ENCODE results near the gene MPV17. TPM values are rescaled to one million over a fixed set of nuclear protein-coding genes. Genes with fewer than 3 reads are reported as not detected.

The MPV17 gene
- total RNA-seq, 4 donors from 2014 or later, result 51.8 to 87.5 (median 68.4) TPM

GRCh38 chr2:27363933-27364332 is 41.0 kb upstream of the MPV17 start:
- no peak for TF ChIP-seq CTCF (IDR thresholded peaks at IDR 0.05)
- TF ChIP-seq POLR2A (IDR thresholded peaks at IDR 0.05), result no peak
- TF ChIP-seq EP300 (IDR thresholded peaks at IDR 0.05), result no peak
- no peak for TF ChIP-seq POLR2AphosphoS5 (IDR thresholded peaks at IDR 0.05)
- Histone ChIP-seq H3K27ac (no peak overlapping the region), H3K4me1 (peaks cover 6% of the 10 kb centered on the region), H3K9me3 (no peaks in the 10 kb centered on the region), H3K27me3 (no peaks in the 10 kb centered on the region), H3K36me3 (peaks cover 57% of the 10 kb centered on the region), H3K4me3 (no peak overlapping the region)
- WGBS, result 75% methylated on average over 2 of the region's 2 CpGs
- no peak for DNase-seq (ENCODE audit: low spot score in 2 of 2)

- no peak overlapping the region for H3K4me3 ChIP-seq
- H3K36me3 ChIP-seq, result peaks cover 49% of the 10 kb centered on the region
- 86% methylated on average over 4 of the region's 4 CpGs for WGBS
Measured at GRCh38 chr2:27362678-27363420, 40.0 kb upstream of the MPV17 start.

GRCh38 chr2:27356382-27357181 is 33.7 kb upstream of the MPV17 start, which contains the start of gene GTF3C2:
GTF3C2 (minus strand) TSS chr2:27356764; CDS start chr2:27343554, 13,210 bp downstream.
- Histone ChIP-seq H3K4me3 (peak within 1 kb of the TSS; percentile 75), H3K9me3 (no peaks in the 10 kb centered on the region), H3K27me3 (no peaks in the 10 kb centered on the region), H3K36me3 (no peaks in the 10 kb centered on the region), H3K27ac (peak within 1 kb of the TSS; percentile 90), H3K4me1 (peaks cover 38% of the 10 kb centered on the region)
- 0% methylated on average over 35 of the region's 67 CpGs for WGBS
- DNase-seq (ENCODE audit: low spot score in 2 of 2), result peak; percentile 96
- TF ChIP-seq EP300 (IDR thresholded peaks at IDR 0.05) (no peak), POLR2A (IDR thresholded peaks at IDR 0.05) (peak in 1 of 2 donors; percentile 34), CTCF (IDR thresholded peaks at IDR 0.05) (no peak), POLR2AphosphoS5 (IDR thresholded peaks at IDR 0.05) (peak in 2 of 3 donors; percentile 53 to 68)

More at GRCh38 chr2:27362678-27363420, 40.0 kb upstream of the MPV17 start:
- Histone ChIP-seq H3K27me3 (no peaks in the 10 kb centered on the region), H3K9me3 (no peaks in the 10 kb centered on the region), H3K4me1 (peaks cover 6% of the 10 kb centered on the region), H3K27ac (no peak overlapping the region)
- TF ChIP-seq CTCF (IDR thresholded peaks at IDR 0.05) (no peak), POLR2A (IDR thresholded peaks at IDR 0.05) (no peak), POLR2AphosphoS5 (IDR thresholded peaks at IDR 0.05) (no peak), EP300 (IDR thresholded peaks at IDR 0.05) (no peak)
- no peak for DNase-seq (ENCODE audit: low spot score in 2 of 2)

GRCh38 chr2:27356056-27356381 is 33.1 kb upstream of the MPV17 start:
- Histone ChIP-seq H3K27ac (peak overlapping the region; percentile 90), H3K36me3 (no peaks in the 10 kb centered on the region), H3K9me3 (no peaks in the 10 kb centered on the region), H3K4me1 (peaks cover 38% of the 10 kb centered on the region), H3K27me3 (no peaks in the 10 kb centered on the region), H3K4me3 (peak overlapping the region; percentile 75)
- 0% methylated on average over 8 of the region's 12 CpGs for WGBS
- TF ChIP-seq EP300 (IDR thresholded peaks at IDR 0.05), result no peak
- peak in 1 of 3 donors; percentile 3 for TF ChIP-seq POLR2AphosphoS5 (IDR thresholded peaks at IDR 0.05)
- no peak for TF ChIP-seq CTCF (IDR thresholded peaks at IDR 0.05)
- peak in 1 of 2 donors; percentile 72 for DNase-seq (ENCODE audit: low spot score in 2 of 2)

- Histone ChIP-seq H3K27me3 (no peaks in the 10 kb centered on the region), H3K36me3 (no peaks in the 10 kb centered on the region), H3K4me1 (peaks cover 38% of the 10 kb centered on the region), H3K27ac (no peak overlapping the region), H3K4me3 (no peak overlapping the region), H3K9me3 (no peaks in the 10 kb centered on the region)
- 93% methylated on average over 7 of the region's 7 CpGs for WGBS
- no peak for TF ChIP-seq CTCF (IDR thresholded peaks at IDR 0.05)
- no peak for TF ChIP-seq EP300 (IDR thresholded peaks at IDR 0.05)
- TF ChIP-seq POLR2AphosphoS5 (IDR thresholded peaks at IDR 0.05), result no peak
- no peak for TF ChIP-seq POLR2A (IDR thresholded peaks at IDR 0.05)
- DNase-seq (ENCODE audit: low spot score in 2 of 2), result no peak
Measured at GRCh38 chr2:27354597-27354927, 31.7 kb upstream of the MPV17 start.

Data from suprapubic skin (tissue), 4 donors.